GM12878 (cell line): ENCODE results near the gene SLC41A1. TPM values are rescaled to one million over a fixed set of nuclear protein-coding genes. Genes with fewer than 3 reads are reported as not detected.

Experiments used
- BHLHE40 ChIP-seq, 2 experiments: fragments of 450-650 bp in 1 of 2; IDR thresholded peaks; 2 replicates each; pipeline ENCODE4 v1.6.1; 2011 to 2017; ENCODE audit warnings: low read depth in 2 of 2, borderline replicate concordance in 1 of 2, improper control_type of control experiment in 1 of 2, low read length in 1 of 2, mild to moderate bottlenecking in 1 of 2
- CREB1 ChIP-seq: IDR thresholded peaks from 2 replicates; pipeline ENCODE4 v1.6.1; 2012; ENCODE audit warnings: low read depth, mild to moderate bottlenecking, inconsistent platforms
- CTCF ChIP-seq, 3 experiments: IDR thresholded peaks in 2 of 3; conservative IDR thresholded peaks in 1 of 3; 2 replicates each; pipeline ENCODE4 v1.5.1; 2011; ENCODE audit warnings: low read depth in 3 of 3, low read length in 3 of 3, mild to moderate bottlenecking in 3 of 3, control low read depth in 2 of 3, moderate library complexity in 2 of 3, inconsistent platforms in 1 of 3, mixed read lengths in 1 of 3; ENCODE audit not compliant: control insufficient read depth in 2 of 3, insufficient read depth in 1 of 3; ENCODE audit errors: extremely low read depth in 1 of 3
- FOXM1 ChIP-seq: IDR thresholded peaks from 2 replicates; pipeline ENCODE4 v1.6.1; 2012; ENCODE audit warnings: low read depth, mild to moderate bottlenecking, inconsistent platforms, low read length, moderate library complexity
- HDGF ChIP-seq: fragments of 450-650 bp; IDR thresholded peaks from 2 replicates; pipeline ENCODE4 v1.6.1; 2016; ENCODE audit warnings: antibody characterized with exemption
- IKZF2 ChIP-seq, 2 experiments: fragments of 450-650 bp; IDR thresholded peaks; 2 replicates each; pipeline ENCODE4 v1.6.1; 2017; ENCODE audit warnings: mild to moderate bottlenecking in 2 of 2, moderate library complexity in 2 of 2
- JUNB ChIP-seq: IDR thresholded peaks from 2 replicates; pipeline ENCODE4 v1.6.1; 2016; ENCODE audit warnings: antibody characterized with exemption, mild to moderate bottlenecking
- KAT2A ChIP-seq: conservative IDR thresholded peaks from 2 replicates; pipeline ENCODE4 v1.6.1; 2011; ENCODE audit warnings: low read depth, low read length; ENCODE audit not compliant: control insufficient read depth
- KDM1A ChIP-seq: fragments of 200-600 bp; sonication (generic); IDR thresholded peaks from 2 replicates; pipeline ENCODE4 v1.6.1; 2016; ENCODE audit warnings: borderline replicate concordance
- NFYA ChIP-seq: IDR thresholded peaks from 2 replicates; pipeline ENCODE4 v1.6.1; 2011; ENCODE audit warnings: low read depth, mild to moderate bottlenecking, low read length, improper control_type of control experiment, borderline replicate concordance
- POLR2AphosphoS5 ChIP-seq: IDR thresholded peaks from 2 replicates; pipeline ENCODE4 v1.6.1; 2011; ENCODE audit warnings: mild to moderate bottlenecking, low read length, inconsistent platforms
- RAD21 ChIP-seq: IDR thresholded peaks from 2 replicates; pipeline ENCODE4 v1.6.1; 2011; ENCODE audit warnings: mild to moderate bottlenecking, low read depth, low read length, moderate library complexity; ENCODE audit not compliant: insufficient read depth
- SMAD5 ChIP-seq: IDR thresholded peaks from 2 replicates; pipeline ENCODE4 v1.6.1; 2016; ENCODE audit warnings: antibody characterized with exemption, low read depth
- SMC3 ChIP-seq: IDR thresholded peaks from 2 replicates; pipeline ENCODE4 v1.6.1; 2011; ENCODE audit warnings: low read length, improper control_type of control experiment, borderline replicate concordance
- SREBF2 ChIP-seq: IDR thresholded peaks from 2 replicates; pipeline ENCODE4 v1.6.1; 2012; ENCODE audit warnings: mild to moderate bottlenecking, low read length
- TAF1 ChIP-seq: IDR thresholded peaks from 2 replicates; pipeline ENCODE4 v1.6.1; 2011; ENCODE audit warnings: mild to moderate bottlenecking, low read depth, low read length, borderline replicate concordance
- WRNIP1 ChIP-seq: IDR thresholded peaks from 2 replicates; pipeline ENCODE4 v1.6.1; 2011; ENCODE audit warnings: low read depth, low read length, improper control_type of control experiment, borderline replicate concordance
- ZBTB33 ChIP-seq: fragments of 450-650 bp; IDR thresholded peaks from 2 replicates; pipeline ENCODE4 v1.6.1; 2017; ENCODE audit warnings: mild to moderate bottlenecking
- ZNF24 ChIP-seq: fragments of 450-650 bp; IDR thresholded peaks from 2 replicates; pipeline ENCODE4 v1.6.1; 2017; ENCODE audit warnings: antibody characterized with exemption, mild to moderate bottlenecking
- ZNF622 ChIP-seq: fragments of 450-650 bp; IDR thresholded peaks from 2 replicates; pipeline ENCODE4 v1.6.1; 2017; ENCODE audit warnings: mild to moderate bottlenecking, inconsistent platforms
- ZNF687 ChIP-seq: fragments of 450-650 bp; IDR thresholded peaks from 2 replicates; pipeline ENCODE4 v1.6.1; 2017; ENCODE audit warnings: mild to moderate bottlenecking, moderate library complexity
- ZZZ3 ChIP-seq: IDR thresholded peaks from 2 replicates; pipeline ENCODE4 v1.6.1; 2011; ENCODE audit warnings: low read depth; ENCODE audit not compliant: control insufficient read depth, insufficient read length
- polyA plus RNA-seq, 11 experiments: library from polyadenylated mRNA; depleted of rRNA in 4 of 11; unstranded in 6 of 11; stranded (reverse) in 5 of 11; fragments of >200 nt; fragmentation: Nextera tagmentation in 4 of 11; fragmentation: Illumina TruSeq in 1 of 11; extraction: Ambion mirVana in 4 of 11; extraction: Trizol in 1 of 11; gene quantifications; 1 replicate in 1 of 11; 2 replicates in 10 of 11; pipeline versions ENCODE4 v1.2.1 to v1.2.3, GENCODE V29; 2011 to 2016; ENCODE audit warnings: inconsistent platforms in 2 of 11, missing spikeins in 2 of 11, low read depth in 1 of 11
- total RNA-seq, 4 experiments: library from RNA; depleted of rRNA in 3 of 4; stranded (reverse); fragments of >200 nt in 3 of 4; fragmentation: Illumina TruSeq in 1 of 4; extraction: Trizol in 1 of 4; gene quantifications; 2 replicates each; pipeline versions ENCODE4 v1.2.1 to v1.2.3, GENCODE V29; 2013 to 2021

Gene SLC41A1
- total and polyA plus RNA-seq, 10 of the 15 experiments (the other 5 are each of a cell fraction or from before 2014, with no cell fraction given), result 0.13 to 11.3 (median 0.42) TPM

- TF ChIP-seq ZNF687 (no peak), SREBF2 (no peak), ZBTB33 (no peak), BHLHE40 (IDR thresholded peaks at IDR 0.05; ENCODE audit: borderline replicate concordance in 1 of 2, low read depth in 2 of 2, low read length in 1 of 2) (0 out of 4 replicates have a peak, but pooled peaks of 1 of the 2 experiments have one; percentile 7), KDM1A (no peak), ZZZ3 (no peak), CREB1 (no peak), JUNB (no peak), FOXM1 (no peak; the same call in 1 of the 2 replicates), ZNF622 (no peak), SMC3 (no peak), TAF1 (no peak), SMAD5 (no peak), RAD21 (no peak), POLR2AphosphoS5 (peak; percentile 74; the same call in 1 of the 2 replicates), ZNF24 (no peak), WRNIP1 (no peak), CTCF (IDR thresholded peaks at IDR 0.05 in 2 of 3, conservative IDR thresholded peaks at IDR 0.05 in 1 of 3; ENCODE audit: control insufficient read depth in 2 of 3, extremely low read depth in 1 of 3, insufficient read depth in 1 of 3, low read depth in 3 of 3, low read length in 3 of 3) (no peak), HDGF (no peak), IKZF2 (IDR thresholded peaks at IDR 0.05) (no peak), NFYA (no peak), KAT2A (no peak)
These were observed 64.4 kb downstream of the SLC41A1 start (continued) for GRCh38 chr1:205748403-205749233.
